ENCODE measurements around the gene ABCG2. TPM values are rescaled to one million over a fixed set of nuclear protein-coding genes. Genes with fewer than 3 reads are reported as not detected.
"Not testable (repeated sequence)": the region's sequence is repeated elsewhere in the genome, so short reads cannot be mapped to it uniquely, and the experiment has no call there.

Gene ABCG2
- total RNA-seq, 1 experiment from 2014 or later = 0.44 TPM

- TF ChIP-seq CTCF (IDR thresholded peaks at IDR 0.05 in 2 of 3, conservative IDR thresholded peaks at IDR 0.05 in 1 of 3; ENCODE audit: borderline replicate concordance in 1 of 3, insufficient read depth in 1 of 3, low read depth in 2 of 3, low read length in 2 of 3) = no peak
- no peak for TF ChIP-seq FOSL1 (IDR thresholded peaks at IDR 0.05; ENCODE audit: low read depth)
- no peak for TF ChIP-seq SIN3A (IDR thresholded peaks at IDR 0.05; ENCODE audit: low read depth)
Observed at GRCh38 chr4:88130003-88130402, 28.4 kb downstream of the ABCG2 start (continued).

GRCh38 chr4:88122260-88122659 lies 36.2 kb downstream of the ABCG2 start:
- H3K4me1 ChIP-seq (ENCODE audit: control insufficient read depth in 1 of 2, insufficient read depth in 2 of 2, low read length in 2 of 2); H3K9me3 ChIP-seq (ENCODE audit: control insufficient read depth in 1 of 2, insufficient read depth in 1 of 2, low read depth in 1 of 2, low read length in 2 of 2); intact Hi-C loops (cut with micrococcal nuclease); H3K9me2 ChIP-seq (ENCODE audit: insufficient read depth); CTCF ChIA-PET; H4K20me1 ChIP-seq (ENCODE audit: insufficient read depth); ATAC-seq; H3K27me3 ChIP-seq (ENCODE audit: insufficient read depth, low read length); H3K9ac ChIP-seq (ENCODE audit: low read length); H3K4me2 ChIP-seq (ENCODE audit: low read length); RAD21 ChIA-PET (ENCODE audit: low non-redundant PET in 1 of 2, low total read pairs in 2 of 2, uncharacterized antibody in 2 of 2, unreplicated experiment in 2 of 2); H2AFZ ChIP-seq (ENCODE audit: low read depth, low read length, poor library complexity, severe bottlenecking); DNase-seq (ENCODE audit: low read depth, low spot score); H3K27ac ChIP-seq (ENCODE audit: low read depth, low read length); H3K4me3 ChIP-seq (replicated peaks in 1 of 2; ENCODE audit: low read depth in 1 of 2, low read length in 2 of 2); H3K79me2 ChIP-seq (ENCODE audit: insufficient read depth, low read length); BruUV-seq (replicated peaks); H3K36me3 ChIP-seq (ENCODE audit: control insufficient read depth in 1 of 2, insufficient read depth in 2 of 2, low read length in 2 of 2): not testable (repeated sequence)
- POLR2A ChIA-PET = interaction anchor here (0.6 kb wide), 1 partner anchor 268 kb away, joined by 3 read pairs; no protein-coding TSS in a partner anchor

GRCh38 chr4:88119943-88120342 lies 38.5 kb downstream of the ABCG2 start:
- CTCF ChIA-PET = no interaction called here
- no peaks in the 10 kb centered on the region for H3K9me2 ChIP-seq (ENCODE audit: insufficient read depth)
- no peaks in the 10 kb centered on the region for H3K4me1 ChIP-seq (ENCODE audit: control insufficient read depth in 1 of 2, insufficient read depth in 2 of 2, low read length in 2 of 2)
- no peaks in the 10 kb centered on the region for H4K20me1 ChIP-seq (ENCODE audit: insufficient read depth)
- no peak overlapping the region for H2AFZ ChIP-seq (ENCODE audit: low read depth, low read length, poor library complexity, severe bottlenecking)
- intact Hi-C loops (cut with micrococcal nuclease) = no loop called here
- no peak overlapping the region for H3K9ac ChIP-seq (ENCODE audit: low read length)
- DNase-seq (ENCODE audit: low read depth, low spot score) = no peak
- H3K4me2 ChIP-seq (ENCODE audit: low read length) = no peak overlapping the region
- no peaks in the 10 kb centered on the region for H3K79me2 ChIP-seq (ENCODE audit: insufficient read depth, low read length)
- H3K4me3 ChIP-seq (replicated peaks in 1 of 2; ENCODE audit: low read depth in 1 of 2, low read length in 2 of 2) = no peak overlapping the region
- no peaks in the 10 kb centered on the region for H3K36me3 ChIP-seq (ENCODE audit: control insufficient read depth in 1 of 2, insufficient read depth in 2 of 2, low read length in 2 of 2)
- H3K9me3 ChIP-seq (ENCODE audit: control insufficient read depth in 1 of 2, insufficient read depth in 1 of 2, low read depth in 1 of 2, low read length in 2 of 2) = peaks cover 7 to 8% of the 10 kb centered on the region in 2 experiments; a peak in 2 of 4 replicates
- no peaks in the 10 kb centered on the region for H3K27me3 ChIP-seq (ENCODE audit: insufficient read depth, low read length)
- RAD21 ChIA-PET (ENCODE audit: low non-redundant PET in 1 of 2, low total read pairs in 2 of 2, uncharacterized antibody in 2 of 2, unreplicated experiment in 2 of 2) = no interaction called here
- POLR2A ChIA-PET = no interaction called here
- BruUV-seq (replicated peaks) = no TSS peak
- no peak overlapping the region for H3K27ac ChIP-seq (ENCODE audit: low read depth, low read length)
- no peak for ATAC-seq
- TF ChIP-seq ZFX (IDR thresholded peaks at IDR 0.05) (no peak), ELF1 (IDR thresholded peaks at IDR 0.05; ENCODE audit: borderline replicate concordance, low read depth) (no peak), CTCF (IDR thresholded peaks at IDR 0.05 in 2 of 3, conservative IDR thresholded peaks at IDR 0.05 in 1 of 3; ENCODE audit: borderline replicate concordance in 1 of 3, insufficient read depth in 1 of 3, low read depth in 2 of 3, low read length in 2 of 3) (no peak), EZH2phosphoT487 (IDR thresholded peaks at IDR 0.05; ENCODE audit: borderline replicate concordance) (no peak), MAX (IDR thresholded peaks at IDR 0.05) (no peak), CBX3 (IDR thresholded peaks at IDR 0.05; ENCODE audit: low read depth) (no peak), EZH2 (IDR thresholded peaks at IDR 0.05) (no peak), TCF7L2 (IDR thresholded peaks at IDR 0.05; ENCODE audit: borderline replicate concordance, extremely low read depth, insufficient read depth, insufficient read length) (no peak), SP1 (IDR thresholded peaks at IDR 0.05; ENCODE audit: low read depth) (no peak), EGR1 (IDR thresholded peaks at IDR 0.05; ENCODE audit: low read depth) (no peak), CEBPB (IDR thresholded peaks at IDR 0.05; ENCODE audit: low read depth) (no peak), YY1 (IDR thresholded peaks at IDR 0.05; ENCODE audit: extremely low read depth, insufficient replicate concordance, low read depth, low read length) (no peak)
